H1 (cell line): ENCODE measurements around the gene PTPN13. TPM values are rescaled to one million over a fixed set of nuclear protein-coding genes. Genes with fewer than 3 reads are reported as not detected.

Source experiments
- CTCF ChIA-PET: fragments of 300-600 bp; sonication (Branson Sonifier 250); formaldehyde crosslinking; loops from one replicate; lab custom pipeline; 2021; ENCODE audit not compliant: partially characterized antibody; lab: Charles Lee
- POLR2A ChIA-PET: fragments of 300-600 bp; sonication (Branson Sonifier 250); formaldehyde crosslinking; loops from one replicate; lab custom pipeline; 2021; ENCODE audit warnings: inconsistent platforms; ENCODE audit not compliant: partially characterized antibody; lab: Charles Lee
- DNase-seq, 2 experiments: peaks; one replicate each; pipeline versions ENCODE4 v3.0.0 to v3.0.0-alpha.2; 2010 to 2022; ENCODE audit warnings: low spot score in 2 of 2, low read depth in 1 of 2, mixed read lengths in 1 of 2
- FAIRE-seq: peaks from 2 replicates; lab custom pipeline; 2011; peaks lifted over from hg19 to GRCh38; lab: Jason Lieb, UNC
- H2AFZ ChIP-seq: 2 replicates; pipeline ENCODE4 v1.8.1; 2012; ENCODE audit warnings: low read length, inconsistent platforms
- H2AK5ac ChIP-seq: 2 replicates; pipeline ENCODE4 v1.6.1; 2013; ENCODE audit warnings: low read depth, low read length
- H2BK120ac ChIP-seq: replicated peaks from 2 replicates; pipeline ENCODE3; 2013; ENCODE audit warnings: low read depth, low read length, inconsistent platforms
- H2BK12ac ChIP-seq: 2 replicates; pipeline ENCODE4 v1.6.1; 2013; ENCODE audit warnings: low read depth, low read length
- H2BK15ac ChIP-seq: 2 replicates; pipeline ENCODE4 v1.6.1; 2013; ENCODE audit warnings: low read length
- H2BK20ac ChIP-seq: 2 replicates; pipeline ENCODE4 v1.6.1; 2013; ENCODE audit warnings: low read length
- H2BK5ac ChIP-seq: 2 replicates; pipeline ENCODE4 v1.6.1; 2013; ENCODE audit warnings: low read depth, low read length
- H3K14ac ChIP-seq: 2 replicates; pipeline ENCODE4 v1.6.1; 2013; ENCODE audit warnings: inconsistent platforms; ENCODE audit not compliant: insufficient read length
- H3K18ac ChIP-seq: 2 replicates; pipeline ENCODE4 v1.6.1; 2013; ENCODE audit warnings: low read length; ENCODE audit errors: extremely low read depth
- H3K23ac ChIP-seq: 2 replicates; pipeline ENCODE4 v1.6.1; 2013; ENCODE audit warnings: inconsistent platforms; ENCODE audit not compliant: insufficient read length
- H3K23me2 ChIP-seq: 2 replicates; pipeline ENCODE4 v1.6.1; 2013; ENCODE audit warnings: low read depth, low read length
- H3K27ac ChIP-seq: 2 replicates; pipeline ENCODE4 v1.6.1; 2011; ENCODE audit warnings: low read depth, low read length, inconsistent platforms
- H3K27me3 ChIP-seq, 4 experiments: replicated peaks in 1 of 4; 1 replicate in 1 of 4; 2 replicates in 3 of 4; pipeline versions ENCODE4 v1.6.1 to v1.8.1; 2011 to 2013; ENCODE audit warnings: low read length in 3 of 4, mild to moderate bottlenecking in 3 of 4, inconsistent platforms in 2 of 4, mixed read lengths in 2 of 4, moderate library complexity in 1 of 4; ENCODE audit not compliant: control insufficient read depth in 3 of 4, insufficient read depth in 3 of 4; ENCODE audit errors: extremely low read depth in 1 of 4
- H3K36me3 ChIP-seq, 4 experiments: 2 replicates each; pipeline versions ENCODE4 v1.6.1 to v1.8.1; 2011 to 2013; ENCODE audit warnings: mild to moderate bottlenecking in 4 of 4, low read length in 3 of 4, moderate library complexity in 2 of 4, control low read depth in 1 of 4, inconsistent platforms in 1 of 4; ENCODE audit not compliant: insufficient read depth in 4 of 4, control insufficient read depth in 2 of 4
- H3K4ac ChIP-seq: replicated peaks from 2 replicates; pipeline ENCODE3; 2013; ENCODE audit warnings: low read length, low read depth, mixed read lengths, inconsistent platforms; ENCODE audit not compliant: insufficient read length
- H3K4me1 ChIP-seq, 4 experiments: replicated peaks in 1 of 4; 1 replicate in 1 of 4; 2 replicates in 3 of 4; pipeline versions ENCODE4 v1.6.1 to v1.8.1; 2011 to 2013; ENCODE audit warnings: low read length in 3 of 4, inconsistent platforms in 2 of 4, mixed read lengths in 1 of 4; ENCODE audit not compliant: insufficient read depth in 4 of 4, control insufficient read depth in 3 of 4
- H3K4me2 ChIP-seq, 2 experiments: 2 replicates each; pipeline versions ENCODE4 v1.6.1 to v1.8.1; 2011 to 2013; ENCODE audit warnings: low read depth in 2 of 2, low read length in 2 of 2, control low read depth in 1 of 2, inconsistent platforms in 1 of 2, mild to moderate bottlenecking in 1 of 2; ENCODE audit not compliant: insufficient read depth in 1 of 2
- H3K4me3 ChIP-seq, 4 experiments: fragments of 200-600, 300-600 bp in 1 of 4; sonication (generic), shearing (Covaris generic), sonication (Bioruptor Twin) in 1 of 4; 2 replicates each; pipeline versions ENCODE4 v1.5.1 to v1.8.1; 2011 to 2016; ENCODE audit warnings: low read length in 4 of 4, low read depth in 3 of 4, control low read depth in 2 of 4, inconsistent platforms in 2 of 4, mild to moderate bottlenecking in 2 of 4, mixed read lengths in 1 of 4, moderate library complexity in 1 of 4; ENCODE audit not compliant: insufficient read depth in 2 of 4; ENCODE audit errors: extremely low read depth in 1 of 4
- H3K56ac ChIP-seq: replicated peaks from 2 replicates; pipeline ENCODE3; 2013; ENCODE audit warnings: low read depth, mild to moderate bottlenecking, mixed read lengths, low read length, inconsistent platforms; ENCODE audit not compliant: insufficient read length
- H3K79me1 ChIP-seq: 2 replicates; pipeline ENCODE4 v1.6.1; 2013; ENCODE audit warnings: low read depth, low read length, control low read depth
- H3K79me2 ChIP-seq, 2 experiments: 2 replicates each; pipeline versions ENCODE4 v1.6.1 to v1.8.1; 2012 to 2013; ENCODE audit warnings: low read length in 2 of 2, mild to moderate bottlenecking in 2 of 2, inconsistent platforms in 1 of 2; ENCODE audit not compliant: insufficient read depth in 2 of 2, control insufficient read depth in 1 of 2
- H3K9ac ChIP-seq, 4 experiments: replicated peaks in 1 of 4; 1 replicate in 1 of 4; 2 replicates in 3 of 4; pipeline versions ENCODE4 v1.6.1 to v1.8.1; 2011 to 2013; ENCODE audit warnings: low read depth in 3 of 4, low read length in 3 of 4, control low read depth in 2 of 4, mild to moderate bottlenecking in 2 of 4, moderate library complexity in 2 of 4, inconsistent platforms in 1 of 4; ENCODE audit errors: extremely low read depth in 1 of 4
- H3K9me3 ChIP-seq, 2 experiments: 2 replicates each; pipeline versions ENCODE4 v1.6.1 to v1.8.1; 2012 to 2013; ENCODE audit warnings: mild to moderate bottlenecking in 2 of 2, moderate library complexity in 2 of 2, control low read depth in 1 of 2, inconsistent platforms in 1 of 2, low read depth in 1 of 2, low read length in 1 of 2, mixed read lengths in 1 of 2; ENCODE audit not compliant: insufficient read depth in 2 of 2
- H4K20me1 ChIP-seq, 2 experiments: replicated peaks in 1 of 2; 2 replicates each; pipeline versions ENCODE3 to v1.8.1; 2011 to 2013; ENCODE audit warnings: inconsistent platforms in 2 of 2, low read length in 2 of 2, mild to moderate bottlenecking in 1 of 2; ENCODE audit not compliant: insufficient read depth in 2 of 2, control insufficient read depth in 1 of 2
- H4K5ac ChIP-seq: 2 replicates; pipeline ENCODE4 v1.6.1; 2013; ENCODE audit warnings: low read length, low read depth, mixed read lengths, inconsistent platforms; ENCODE audit not compliant: insufficient read length
- H4K8ac ChIP-seq: 2 replicates; pipeline ENCODE4 v1.8.0; 2013; ENCODE audit warnings: mild to moderate bottlenecking, moderate library complexity, low read length, inconsistent platforms; ENCODE audit not compliant: insufficient read depth; ENCODE audit errors: extremely low read depth
- H4K91ac ChIP-seq: replicated peaks from 2 replicates; pipeline ENCODE3; 2013; ENCODE audit warnings: low read length, mixed read lengths, inconsistent platforms; ENCODE audit not compliant: insufficient read length
- ATF2 ChIP-seq: IDR thresholded peaks from 2 replicates; pipeline ENCODE4 v1.6.1; 2012; ENCODE audit warnings: low read length, inconsistent platforms
- CHD1 ChIP-seq: IDR thresholded peaks from 2 replicates; pipeline ENCODE4 v1.6.1; 2012; ENCODE audit warnings: low read depth, low read length, improper control_type of control experiment
- E2F6 ChIP-seq: IDR thresholded peaks from 2 replicates; pipeline ENCODE4 v1.6.1; 2012; ENCODE audit warnings: inconsistent platforms
- KDM1A ChIP-seq: fragments of 200-600, 300-600 bp; sonication (generic); IDR thresholded peaks from 2 replicates; pipeline ENCODE4 v1.7.1; 2016; ENCODE audit warnings: mild to moderate bottlenecking, low read length, borderline replicate concordance
- PHF8 ChIP-seq: fragments of 200-600 bp; sonication (generic); conservative IDR thresholded peaks from 2 replicates; pipeline ENCODE4 v1.7.1; 2012; ENCODE audit warnings: low read depth, mild to moderate bottlenecking, inconsistent platforms, low read length, moderate library complexity
- POU5F1 ChIP-seq: IDR thresholded peaks from 2 replicates; pipeline ENCODE4 v1.6.1; 2011; ENCODE audit warnings: low read depth, mild to moderate bottlenecking, low read length, moderate library complexity
- SUZ12 ChIP-seq: fragments of 200-600 bp; sonication (generic); IDR thresholded peaks from 2 replicates; pipeline ENCODE4 v1.6.1; 2012; ENCODE audit warnings: mild to moderate bottlenecking, inconsistent platforms, low read length, moderate library complexity, mixed read lengths
- TAF7 ChIP-seq: optimal IDR thresholded peaks from 2 replicates; pipeline ENCODE3; 2011; ENCODE audit warnings: low read depth, mild to moderate bottlenecking, inconsistent platforms, low read length, moderate library complexity, borderline replicate concordance
- TBP ChIP-seq: IDR thresholded peaks from 2 replicates; pipeline ENCODE4 v1.6.1; 2011; ENCODE audit warnings: low read depth, low read length, improper control_type of control experiment
- ZNF274 ChIP-seq: IDR thresholded peaks from 2 replicates; pipeline ENCODE4 v1.7.0; 2012; ENCODE audit warnings: low read length, borderline replicate concordance; ENCODE audit errors: extremely low read depth
- WGBS, 2 experiments: shearing (Covaris generic) in 1 of 2; methylation state at CpG; one replicate each; pipeline versions ENCODE4 v1.1.6 to v1.1.7; 2013 to 2015; ENCODE audit warnings: low lambda C conversion rate in 2 of 2, mixed read lengths in 2 of 2, inconsistent platforms in 1 of 2, low coverage in 1 of 2, missing lambda C conversion rate in 1 of 2; ENCODE audit not compliant: insufficient replicate concordance in 2 of 2, insufficient coverage in 1 of 2, insufficient read length in 1 of 2; ENCODE audit errors: extremely low coverage in 1 of 2, missing lambda C conversion rate in 1 of 2; 5-methylcytosine and 5-hydroxymethylcytosine counted together
- polyA plus RNA-seq, 7 experiments: library from polyadenylated mRNA; depleted of rRNA in 3 of 7; stranded (reverse) in 5 of 7; unstranded in 2 of 7; fragments of >200 nt in 5 of 7; fragments of 200-250 nt in 2 of 7; gene quantifications; 1 replicate in 5 of 7; 2 replicates in 1 of 7; 4 replicates in 1 of 7; pipeline versions ENCODE4 v1.2.1 to v1.2.3, GENCODE V29; 2011 to 2013; ENCODE audit warnings: missing spikeins in 2 of 7, mixed read lengths in 2 of 7
- total RNA-seq: library from RNA; stranded (reverse); fragmentation: NEBNext Ultra II Directional; extraction: Animal tissue kit (Norgen Biotek cat#: 25700); gene quantifications from 2 replicates; pipeline ENCODE4 v1.2.1, GENCODE V29; 2021

PTPN13 gene
- total and polyA plus RNA-seq, 2 of the 8 experiments (the other 6 are each of a cell fraction or from before 2014, with no cell fraction given), result 12.7 to 57.9 TPM

GRCh38 chr4:86688026-86688425 is 93.9 kb downstream of the PTPN13 start:
- Histone ChIP-seq H4K8ac (no peak overlapping the region), H3K23me2 (no peaks in the 10 kb centered on the region), H2BK120ac (no peak overlapping the region), H3K4me1 (peaks cover 0 to 2% (median 0%) of the 10 kb centered on the region in 4 experiments; a peak in 2 of 7 replicates), H2AK5ac (no peak overlapping the region), H3K79me2 (no peaks in the 10 kb centered on the region), H2BK12ac (no peak overlapping the region), H4K91ac (no peak overlapping the region), H3K9ac (no peak overlapping the region), H3K4ac (no peak overlapping the region), H3K36me3 (peaks cover 0 to 11% (median 0%) of the 10 kb centered on the region in 4 experiments; a peak in 3 of 8 replicates), H2BK5ac (no peak overlapping the region), H3K23ac (no peak overlapping the region), H3K27me3 (no peaks in the 10 kb centered on the region), H3K14ac (no peak overlapping the region), H2BK15ac (no peak overlapping the region), H3K4me2 (no peak overlapping the region), H3K56ac (no peak overlapping the region), H3K9me3 (no peaks in the 10 kb centered on the region), H2AFZ (no peak overlapping the region), H3K18ac (no peak overlapping the region), H4K20me1 (no peaks in the 10 kb centered on the region), H4K5ac (no peak overlapping the region), H2BK20ac (no peak overlapping the region), H3K27ac (no peak overlapping the region), H3K4me3 (no peak overlapping the region), H3K79me1 (no peaks in the 10 kb centered on the region)
- CTCF ChIA-PET, result no interaction called here
- DNase-seq (no peak), FAIRE-seq (no peak)
- POLR2A ChIA-PET, result no interaction called here
- WGBS, 2 experiments, result 90% methylated on average over 2 of the region's 2 CpGs; no CpG with 5 or more reads in 1 of the 2 experiments
- TF ChIP-seq TBP, result no peak
- TF ChIP-seq SUZ12, result no peak
- TF ChIP-seq KDM1A, result no peak
- TF ChIP-seq E2F6, result no peak
- no peak for TF ChIP-seq POU5F1
- TF ChIP-seq PHF8, result no peak
- no peak for TF ChIP-seq ATF2
- no peak for TF ChIP-seq CHD1
- TF ChIP-seq TAF7, result no peak
- TF ChIP-seq ZNF274, result no peak
